ENCODE results near the gene ATP2A3. TPM values are rescaled to one million over a fixed set of nuclear protein-coding genes. Genes with fewer than 3 reads are reported as not detected.
A peak's percentile ranks its signal among the peaks of the same experiment; 100 is the strongest.

The ATP2A3 gene
- total RNA-seq, 1 experiment from 2014 or later = 8.2 TPM

DNA sequence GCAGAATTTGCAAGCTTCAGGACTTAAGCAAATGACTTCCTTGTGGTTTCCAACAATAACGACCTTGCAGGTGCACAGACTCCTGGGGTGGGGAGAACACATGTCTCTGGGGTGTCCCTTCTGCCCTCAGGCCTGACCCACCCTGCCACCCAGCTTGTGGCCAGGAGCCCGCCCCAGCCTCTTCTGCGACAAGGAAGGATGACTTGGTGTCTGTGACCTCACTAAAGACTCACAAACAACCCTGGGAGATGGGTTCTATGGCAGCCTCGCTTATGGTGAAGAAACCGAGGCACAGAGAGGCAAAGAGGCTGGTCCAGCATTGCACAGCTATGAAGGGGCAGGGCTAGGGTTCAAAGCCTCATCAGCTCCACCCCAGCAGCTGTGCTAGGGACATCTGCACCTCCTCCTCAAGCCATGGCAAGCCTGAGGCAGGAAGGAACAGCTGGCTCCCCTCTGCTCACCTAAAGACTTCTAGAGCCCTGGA lies 2.6 kb downstream of the ATP2A3 start:
- H3K36me3 ChIP-seq (ENCODE audit: control insufficient read depth, insufficient read depth, low read length) = no peaks in the 10 kb centered on the region
- TF ChIP-seq, protein P1, sequence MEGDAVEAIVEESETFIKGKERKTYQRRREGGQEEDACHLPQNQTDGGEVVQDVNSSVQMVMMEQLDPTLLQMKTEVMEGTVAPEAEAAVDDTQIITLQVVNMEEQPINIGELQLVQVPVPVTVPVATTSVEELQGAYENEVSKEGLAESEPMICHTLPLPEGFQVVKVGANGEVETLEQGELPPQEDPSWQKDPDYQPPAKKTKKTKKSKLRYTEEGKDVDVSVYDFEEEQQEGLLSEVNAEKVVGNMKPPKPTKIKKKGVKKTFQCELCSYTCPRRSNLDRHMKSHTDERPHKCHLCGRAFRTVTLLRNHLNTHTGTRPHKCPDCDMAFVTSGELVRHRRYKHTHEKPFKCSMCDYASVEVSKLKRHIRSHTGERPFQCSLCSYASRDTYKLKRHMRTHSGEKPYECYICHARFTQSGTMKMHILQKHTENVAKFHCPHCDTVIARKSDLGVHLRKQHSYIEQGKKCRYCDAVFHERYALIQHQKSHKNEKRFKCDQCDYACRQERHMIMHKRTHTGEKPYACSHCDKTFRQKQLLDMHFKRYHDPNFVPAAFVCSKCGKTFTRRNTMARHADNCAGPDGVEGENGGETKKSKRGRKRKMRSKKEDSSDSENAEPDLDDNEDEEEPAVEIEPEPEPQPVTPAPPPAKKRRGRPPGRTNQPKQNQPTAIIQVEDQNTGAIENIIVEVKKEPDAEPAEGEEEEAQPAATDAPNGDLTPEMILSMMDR (IDR thresholded peaks at IDR 0.05; ENCODE audit: insufficient read depth in 1 of 2, low read depth in 1 of 2, low read length in 1 of 2, severe bottlenecking in 1 of 2, unreplicated experiment in 1 of 2) = no peak
- H3K9me3 Mint-ChIP-seq (ENCODE audit: unreplicated experiment) = no peaks in the 10 kb centered on the region
- BruUV-seq (replicated peaks) = no TSS peak
- H3K27me3 ChIP-seq (replicated peaks; ENCODE audit: control insufficient read depth, insufficient read depth, low read length) = no peaks in the 10 kb centered on the region
- no peaks in the 10 kb centered on the region for H3K36me3 Mint-ChIP-seq (ENCODE audit: insufficient read depth, unreplicated experiment)
- H3K27me3 Mint-ChIP-seq (ENCODE audit: insufficient read depth, unreplicated experiment) = no peaks in the 10 kb centered on the region
- H3K4me3 ChIP-seq (ENCODE audit: low read depth, low read length) = no peak overlapping the region
- H3K4me3 Mint-ChIP-seq (ENCODE audit: unreplicated experiment) = no peak overlapping the region
- CTCF ChIA-PET = no interaction called here
- H3K4me1 Mint-ChIP-seq (ENCODE audit: low read depth, unreplicated experiment) = peaks cover 7% of the 10 kb centered on the region
- peaks cover 10% of the 10 kb centered on the region for H3K4me1 ChIP-seq
- POLR2A ChIA-PET = no interaction called here
- no peak for DNase-seq
- no peak overlapping the region for H3K27ac Mint-ChIP-seq (ENCODE audit: unreplicated experiment)
- no peaks in the 10 kb centered on the region for H3K9me3 ChIP-seq
- intact Hi-C loops (cut with micrococcal nuclease; ENCODE audit: unreplicated experiment) = no loop called here

DNA sequence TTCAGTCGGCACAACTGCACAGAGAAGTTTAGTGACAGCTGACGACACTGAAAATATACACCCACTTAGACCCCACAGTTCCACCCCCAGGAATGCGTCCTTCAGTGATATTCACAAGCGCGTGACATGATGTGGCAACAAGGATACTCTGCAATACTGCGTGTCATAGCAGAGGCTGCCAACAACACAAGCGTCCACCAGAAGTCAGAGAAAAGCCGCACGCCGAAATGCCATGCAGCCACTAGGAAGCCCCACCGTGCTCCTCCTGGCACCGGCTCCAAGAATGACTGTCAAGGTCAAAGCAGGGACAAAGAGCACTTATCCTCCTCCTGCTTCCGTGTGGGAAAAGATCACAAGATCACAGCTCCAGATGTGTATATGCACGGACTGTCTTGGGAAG lies 3.5 kb downstream of the ATP2A3 start:
- Mint-ChIP-seq H3K36me3 (ENCODE audit: insufficient read depth, unreplicated experiment) (no peaks in the 10 kb centered on the region), H3K4me1 (ENCODE audit: low read depth, unreplicated experiment) (peaks cover 7% of the 10 kb centered on the region), H3K27me3 (ENCODE audit: insufficient read depth, unreplicated experiment) (no peaks in the 10 kb centered on the region), H3K9me3 (ENCODE audit: unreplicated experiment) (no peaks in the 10 kb centered on the region), H3K27ac (ENCODE audit: unreplicated experiment) (no peak overlapping the region), H3K4me3 (ENCODE audit: unreplicated experiment) (no peak overlapping the region)
- CTCF ChIA-PET = no interaction called here
- Histone ChIP-seq H3K36me3 (ENCODE audit: control insufficient read depth, insufficient read depth, low read length) (no peaks in the 10 kb centered on the region), H3K4me3 (ENCODE audit: low read depth, low read length) (no peak overlapping the region), H3K9me3 (no peaks in the 10 kb centered on the region), H3K4me1 (peaks cover 10% of the 10 kb centered on the region), H3K27me3 (replicated peaks; ENCODE audit: control insufficient read depth, insufficient read depth, low read length) (no peaks in the 10 kb centered on the region)
- intact Hi-C loops (cut with micrococcal nuclease; ENCODE audit: unreplicated experiment) = no loop called here
- TF ChIP-seq, protein P1 (IDR thresholded peaks at IDR 0.05; ENCODE audit: insufficient read depth in 1 of 2, low read depth in 1 of 2, low read length in 1 of 2, severe bottlenecking in 1 of 2, unreplicated experiment in 1 of 2) = no peak
- POLR2A ChIA-PET = no interaction called here
- no TSS peak for BruUV-seq (replicated peaks)
- DNase-seq = no peak

DNA sequence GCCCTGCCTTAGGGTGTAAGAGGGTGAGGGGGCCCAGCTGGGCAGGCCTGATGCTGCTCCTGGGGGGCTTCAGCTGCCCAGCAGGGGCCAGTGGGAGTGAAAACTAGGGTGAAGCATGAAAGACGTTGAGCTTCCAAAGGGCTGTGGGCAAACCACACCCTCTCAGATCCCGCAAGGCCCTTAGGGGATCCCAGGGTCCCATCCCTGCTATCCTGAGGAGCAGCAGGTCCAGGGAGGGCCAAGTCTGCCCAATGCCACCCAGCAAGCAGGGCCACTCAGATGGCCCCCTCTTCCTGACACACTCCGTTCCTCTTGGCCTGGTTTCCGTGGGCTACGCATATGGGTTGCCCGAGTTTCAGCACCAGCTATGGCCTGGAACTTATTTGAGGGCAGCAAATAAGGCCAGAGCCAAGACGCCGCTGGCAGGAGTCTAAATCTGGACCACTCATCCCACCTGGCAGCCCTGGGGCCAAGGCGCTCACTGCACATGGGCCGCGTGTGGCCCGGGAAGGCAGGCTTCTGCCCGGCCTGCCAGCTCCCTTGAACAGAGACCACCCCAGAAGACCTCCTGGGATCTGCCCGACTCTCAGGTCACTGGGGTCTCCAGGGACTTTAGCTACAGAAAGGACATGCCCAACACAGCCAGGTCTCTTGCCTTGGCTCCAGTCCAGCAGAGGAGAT lies 4.2 kb downstream of the ATP2A3 start:
- H3K4me3 Mint-ChIP-seq (ENCODE audit: unreplicated experiment) = no peak overlapping the region
- no TSS peak for BruUV-seq (replicated peaks)
- no peaks in the 10 kb centered on the region for H3K36me3 ChIP-seq (ENCODE audit: control insufficient read depth, insufficient read depth, low read length)
- peaks cover 10% of the 10 kb centered on the region for H3K4me1 ChIP-seq
- ChIA-PET CTCF (no interaction called here), POLR2A (no interaction called here)
- H3K27me3 ChIP-seq (replicated peaks; ENCODE audit: control insufficient read depth, insufficient read depth, low read length) = no peaks in the 10 kb centered on the region
- TF ChIP-seq, protein P1 (IDR thresholded peaks at IDR 0.05; ENCODE audit: insufficient read depth in 1 of 2, low read depth in 1 of 2, low read length in 1 of 2, severe bottlenecking in 1 of 2, unreplicated experiment in 1 of 2) = no peak
- no peak overlapping the region for H3K4me3 ChIP-seq (ENCODE audit: low read depth, low read length)
- no peak for DNase-seq
- no peaks in the 10 kb centered on the region for H3K9me3 Mint-ChIP-seq (ENCODE audit: unreplicated experiment)
- no peaks in the 10 kb centered on the region for H3K27me3 Mint-ChIP-seq (ENCODE audit: insufficient read depth, unreplicated experiment)
- peak overlapping the region; percentile 15 for H3K27ac Mint-ChIP-seq (ENCODE audit: unreplicated experiment)
- no peaks in the 10 kb centered on the region for H3K9me3 ChIP-seq
- intact Hi-C loops (cut with micrococcal nuclease; ENCODE audit: unreplicated experiment) = no loop called here
- H3K36me3 Mint-ChIP-seq (ENCODE audit: insufficient read depth, unreplicated experiment) = no peaks in the 10 kb centered on the region
- peaks cover 7% of the 10 kb centered on the region for H3K4me1 Mint-ChIP-seq (ENCODE audit: low read depth, unreplicated experiment)

Measured in Caco-2 (cell line).